ENCODE results near the gene TMEM270.

GRCh38 chr7:73817121-73817520, 43.8 kb upstream of the TMEM270 start:
- TF ChIP-seq EP300 (IDR thresholded peaks at IDR 0.05) (no peak), CTCF (IDR thresholded peaks at IDR 0.05) (no peak)

Measured in sigmoid colon (tissue), 4 donors.